Liver (tissue), 9 donors: ENCODE results near the gene TBC1D12. TPM values are rescaled to one million over a fixed set of nuclear protein-coding genes. Genes with fewer than 3 reads are reported as not detected.

Source experiments
- DNase-seq: peaks from one replicate; pipeline ENCODE4 v3.0.0-alpha.2; 2017; ENCODE audit warnings: low spot score
- H3K27ac ChIP-seq, 2 donors: one replicate each; pipeline ENCODE4 v1.7.0; 2013; ENCODE audit warnings: inconsistent platforms in 2 of 2, low read length in 2 of 2, control low read depth in 1 of 2, low read depth in 1 of 2, mild to moderate bottlenecking in 1 of 2
- H3K27me3 ChIP-seq, 4 donors: one replicate each; pipeline versions ENCODE4 v1.6.1 to v1.7.0; 2013; ENCODE audit warnings: low read length in 3 of 4, inconsistent platforms in 1 of 4, mild to moderate bottlenecking in 1 of 4, moderate library complexity in 1 of 4; ENCODE audit not compliant: control insufficient read depth in 4 of 4, insufficient read depth in 4 of 4
- H3K36me3 ChIP-seq, 4 donors: one replicate each; pipeline versions ENCODE4 v1.6.1 to v1.7.0; 2013; ENCODE audit warnings: low read length in 3 of 4, mild to moderate bottlenecking in 3 of 4, low read depth in 1 of 4, moderate library complexity in 1 of 4; ENCODE audit not compliant: control insufficient read depth in 4 of 4, insufficient read depth in 3 of 4
- H3K4me1 ChIP-seq, 4 donors: one replicate each; pipeline versions ENCODE4 v1.6.1 to v1.7.0; 2013; ENCODE audit warnings: low read length in 3 of 4, mild to moderate bottlenecking in 3 of 4, moderate library complexity in 1 of 4; ENCODE audit not compliant: control insufficient read depth in 4 of 4, insufficient read depth in 4 of 4
- H3K4me3 ChIP-seq, 3 donors: one replicate each; pipeline versions ENCODE4 v1.6.1 to v1.7.0; 2013; ENCODE audit warnings: low read length in 3 of 3, control low read depth in 1 of 3, low read depth in 1 of 3, mild to moderate bottlenecking in 1 of 3
- H3K9ac ChIP-seq, 2 donors: one replicate each; pipeline ENCODE4 v1.7.0; 2013; ENCODE audit warnings: low read length in 2 of 2, mild to moderate bottlenecking in 2 of 2, moderate library complexity in 2 of 2, control low read depth in 1 of 2, low read depth in 1 of 2
- H3K9me3 ChIP-seq, 4 donors: one replicate each; pipeline versions ENCODE4 v1.6.1 to v1.7.0; 2013; ENCODE audit warnings: low read length in 3 of 4; ENCODE audit not compliant: control insufficient read depth in 4 of 4
- EGR1 ChIP-seq, 2 donors: IDR thresholded peaks; 2 replicates each; pipeline ENCODE4 v1.6.1; 2016 to 2018; ENCODE audit warnings: antibody characterized with exemption in 2 of 2, low read depth in 2 of 2
- FOXA1 ChIP-seq: IDR thresholded peaks from 2 replicates; pipeline ENCODE4 v1.6.1; 2016; ENCODE audit warnings: antibody characterized with exemption
- FOXA2 ChIP-seq: IDR thresholded peaks from 2 replicates; pipeline ENCODE4 v1.6.1; 2016; ENCODE audit warnings: antibody characterized with exemption
- GABPA ChIP-seq, 2 donors: IDR thresholded peaks in 1 of 2; conservative IDR thresholded peaks in 1 of 2; 2 replicates each; pipeline ENCODE4 v1.6.1; 2016; ENCODE audit warnings: antibody characterized with exemption in 2 of 2, mild to moderate bottlenecking in 1 of 2, moderate library complexity in 1 of 2
- HNF4A ChIP-seq, 2 donors: conservative IDR thresholded peaks; 2 replicates each; pipeline ENCODE4 v1.6.1; 2016; ENCODE audit warnings: antibody characterized with exemption in 2 of 2, mild to moderate bottlenecking in 2 of 2
- HNF4G ChIP-seq: IDR thresholded peaks from 2 replicates; pipeline ENCODE4 v1.6.1; 2016; ENCODE audit warnings: antibody characterized with exemption
- JUND ChIP-seq, 2 donors: IDR thresholded peaks; 2 replicates each; pipeline ENCODE4 v1.6.1; 2016; ENCODE audit warnings: antibody characterized with exemption in 2 of 2
- NR2F2 ChIP-seq: IDR thresholded peaks from 2 replicates; pipeline ENCODE4 v1.6.1; 2016; ENCODE audit warnings: antibody characterized with exemption
- RAD21 ChIP-seq, 2 donors: IDR thresholded peaks; 2 replicates each; pipeline ENCODE4 v1.6.1; 2016; ENCODE audit warnings: antibody characterized with exemption in 2 of 2, mild to moderate bottlenecking in 2 of 2
- TAF1 ChIP-seq: conservative IDR thresholded peaks from 2 replicates; pipeline ENCODE4 v1.6.1; 2016; ENCODE audit warnings: antibody characterized with exemption, mild to moderate bottlenecking
- YY1 ChIP-seq: IDR thresholded peaks from 2 replicates; pipeline ENCODE4 v1.6.1; 2016; ENCODE audit warnings: antibody characterized with exemption, mild to moderate bottlenecking
- WGBS: extraction: QIAGEN DNeasy Blood & Tissue Kit; methylation state at CpG from one replicate; pipeline ENCODE4 v1.1.7; 2013; 5-methylcytosine and 5-hydroxymethylcytosine counted together
- polyA plus RNA-seq, 2 donors: library from polyadenylated mRNA; stranded (reverse) in 1 of 2; unstranded in 1 of 2; fragments of 200-250 nt in 1 of 2; fragments of >200 nt in 1 of 2; fragmentation: Nextera tagmentation in 1 of 2; extraction: Ambion mirVana in 1 of 2; gene quantifications; one replicate each; pipeline versions ENCODE4 v1.2.1 to v1.2.3, GENCODE V29; 2013 to 2015
- total RNA-seq, 2 donors: library from RNA; depleted of rRNA; stranded (reverse); fragments of >200 nt; gene quantifications; one replicate each; pipeline ENCODE4 v1.2.3, GENCODE V29; 2014
- TF ChIP-seq, protein P1 (sequence below): IDR thresholded peaks from 2 replicates; pipeline ENCODE4 v1.6.1; 2016; ENCODE audit warnings: antibody characterized with exemption
- TF ChIP-seq, protein P2 (sequence below): IDR thresholded peaks from 2 replicates; pipeline ENCODE4 v1.6.1; 2016; ENCODE audit warnings: antibody characterized with exemption, mild to moderate bottlenecking
- TF ChIP-seq, protein P3 (sequence below): fragments of 150-350 bp; IDR thresholded peaks from 2 replicates; pipeline ENCODE4 v1.5.1; 2017; ENCODE audit warnings: improper control_type of control experiment, low read depth, low read length; ENCODE audit not compliant: missing input control
- donor health status: healthy.
- donor health status: healthy.
- donor health status: healthy.
- donor health status: healthy.
- donor health status: healthy.

Gene TBC1D12
- total and polyA plus RNA-seq, 4 donors: 2.6 to 7.5 (median 5.0) TPM

DNA sequence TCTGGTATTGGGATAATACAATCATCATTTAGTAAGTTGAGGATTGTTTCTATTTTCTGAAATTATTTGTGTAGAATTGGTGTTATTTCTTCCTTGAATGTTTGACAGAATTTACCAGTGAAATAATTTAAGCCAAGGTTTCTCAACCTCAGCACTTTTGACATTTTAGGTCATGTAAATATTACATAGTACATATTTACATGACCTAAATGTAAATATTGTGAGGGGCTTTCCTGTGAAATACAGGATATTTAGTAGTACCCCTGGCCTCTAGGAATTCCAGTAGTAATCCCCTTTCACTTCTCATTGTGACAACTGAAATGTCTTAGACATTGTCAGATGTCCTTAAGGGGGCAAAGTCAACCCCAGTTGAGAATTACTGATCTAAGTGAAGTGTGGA lies 59.8 kb downstream of the TBC1D12 start:
- Histone ChIP-seq H3K9ac (no peak overlapping the region), H3K4me1 (peaks cover 2 to 13% (median 5%) of the 10 kb centered on the region in 4 donors), H3K4me3 (no peak overlapping the region), H3K27ac (no peak overlapping the region), H3K27me3 (no peaks in the 10 kb centered on the region), H3K9me3 (peaks cover 0 to 1% (median 0%) of the 10 kb centered on the region in 4 donors), H3K36me3 (no peaks in the 10 kb centered on the region)
- TF ChIP-seq GABPA (IDR thresholded peaks at IDR 0.05 in 1 of 2, conservative IDR thresholded peaks at IDR 0.05 in 1 of 2): no peak
- no peak for TF ChIP-seq HNF4A (conservative IDR thresholded peaks at IDR 0.05)
- TF ChIP-seq JUND (IDR thresholded peaks at IDR 0.05): no peak
- TF ChIP-seq HNF4G: no peak
- no peak for TF ChIP-seq FOXA2
- TF ChIP-seq, protein P1, sequence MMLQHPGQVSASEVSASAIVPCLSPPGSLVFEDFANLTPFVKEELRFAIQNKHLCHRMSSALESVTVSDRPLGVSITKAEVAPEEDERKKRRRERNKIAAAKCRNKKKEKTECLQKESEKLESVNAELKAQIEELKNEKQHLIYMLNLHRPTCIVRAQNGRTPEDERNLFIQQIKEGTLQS: no peak
- no peak for TF ChIP-seq FOXA1
- no peak for TF ChIP-seq NR2F2
- TF ChIP-seq, protein P2, sequence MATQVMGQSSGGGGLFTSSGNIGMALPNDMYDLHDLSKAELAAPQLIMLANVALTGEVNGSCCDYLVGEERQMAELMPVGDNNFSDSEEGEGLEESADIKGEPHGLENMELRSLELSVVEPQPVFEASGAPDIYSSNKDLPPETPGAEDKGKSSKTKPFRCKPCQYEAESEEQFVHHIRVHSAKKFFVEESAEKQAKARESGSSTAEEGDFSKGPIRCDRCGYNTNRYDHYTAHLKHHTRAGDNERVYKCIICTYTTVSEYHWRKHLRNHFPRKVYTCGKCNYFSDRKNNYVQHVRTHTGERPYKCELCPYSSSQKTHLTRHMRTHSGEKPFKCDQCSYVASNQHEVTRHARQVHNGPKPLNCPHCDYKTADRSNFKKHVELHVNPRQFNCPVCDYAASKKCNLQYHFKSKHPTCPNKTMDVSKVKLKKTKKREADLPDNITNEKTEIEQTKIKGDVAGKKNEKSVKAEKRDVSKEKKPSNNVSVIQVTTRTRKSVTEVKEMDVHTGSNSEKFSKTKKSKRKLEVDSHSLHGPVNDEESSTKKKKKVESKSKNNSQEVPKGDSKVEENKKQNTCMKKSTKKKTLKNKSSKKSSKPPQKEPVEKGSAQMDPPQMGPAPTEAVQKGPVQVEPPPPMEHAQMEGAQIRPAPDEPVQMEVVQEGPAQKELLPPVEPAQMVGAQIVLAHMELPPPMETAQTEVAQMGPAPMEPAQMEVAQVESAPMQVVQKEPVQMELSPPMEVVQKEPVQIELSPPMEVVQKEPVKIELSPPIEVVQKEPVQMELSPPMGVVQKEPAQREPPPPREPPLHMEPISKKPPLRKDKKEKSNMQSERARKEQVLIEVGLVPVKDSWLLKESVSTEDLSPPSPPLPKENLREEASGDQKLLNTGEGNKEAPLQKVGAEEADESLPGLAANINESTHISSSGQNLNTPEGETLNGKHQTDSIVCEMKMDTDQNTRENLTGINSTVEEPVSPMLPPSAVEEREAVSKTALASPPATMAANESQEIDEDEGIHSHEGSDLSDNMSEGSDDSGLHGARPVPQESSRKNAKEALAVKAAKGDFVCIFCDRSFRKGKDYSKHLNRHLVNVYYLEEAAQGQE: no peak
- TF ChIP-seq EGR1 (IDR thresholded peaks at IDR 0.05; ENCODE audit: low read depth in 2 of 2): no peak
- no peak for TF ChIP-seq TAF1
- no peak for TF ChIP-seq YY1
- TF ChIP-seq, protein P3, sequence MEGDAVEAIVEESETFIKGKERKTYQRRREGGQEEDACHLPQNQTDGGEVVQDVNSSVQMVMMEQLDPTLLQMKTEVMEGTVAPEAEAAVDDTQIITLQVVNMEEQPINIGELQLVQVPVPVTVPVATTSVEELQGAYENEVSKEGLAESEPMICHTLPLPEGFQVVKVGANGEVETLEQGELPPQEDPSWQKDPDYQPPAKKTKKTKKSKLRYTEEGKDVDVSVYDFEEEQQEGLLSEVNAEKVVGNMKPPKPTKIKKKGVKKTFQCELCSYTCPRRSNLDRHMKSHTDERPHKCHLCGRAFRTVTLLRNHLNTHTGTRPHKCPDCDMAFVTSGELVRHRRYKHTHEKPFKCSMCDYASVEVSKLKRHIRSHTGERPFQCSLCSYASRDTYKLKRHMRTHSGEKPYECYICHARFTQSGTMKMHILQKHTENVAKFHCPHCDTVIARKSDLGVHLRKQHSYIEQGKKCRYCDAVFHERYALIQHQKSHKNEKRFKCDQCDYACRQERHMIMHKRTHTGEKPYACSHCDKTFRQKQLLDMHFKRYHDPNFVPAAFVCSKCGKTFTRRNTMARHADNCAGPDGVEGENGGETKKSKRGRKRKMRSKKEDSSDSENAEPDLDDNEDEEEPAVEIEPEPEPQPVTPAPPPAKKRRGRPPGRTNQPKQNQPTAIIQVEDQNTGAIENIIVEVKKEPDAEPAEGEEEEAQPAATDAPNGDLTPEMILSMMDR: no peak
- TF ChIP-seq RAD21 (IDR thresholded peaks at IDR 0.05): no peak
- DNase-seq: no peak

DNA sequence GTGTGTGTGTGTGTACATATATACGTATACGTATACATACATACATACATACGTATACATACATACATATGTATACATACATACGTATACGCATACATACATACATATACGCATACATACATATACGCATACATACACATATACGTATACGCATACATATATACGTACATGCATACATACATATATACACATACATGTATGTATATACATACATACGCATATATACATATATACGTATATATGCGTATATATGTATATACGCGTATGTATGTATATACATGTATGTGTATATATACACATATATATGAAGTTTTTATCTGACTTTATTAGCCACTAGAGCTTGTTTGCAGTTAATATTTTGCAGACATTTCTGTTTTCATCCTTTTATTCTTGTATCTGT lies 63.3 kb downstream of the TBC1D12 start:
- no peak overlapping the region for H3K27ac ChIP-seq

More for the DNA sequence above, 63.3 kb downstream of the TBC1D12 start:
- no peak for TF ChIP-seq EGR1 (IDR thresholded peaks at IDR 0.05; ENCODE audit: low read depth in 2 of 2)
- TF ChIP-seq, protein P2: no peak
- WGBS: 91% methylated on average over 15 of the region's 15 CpGs
- H3K4me3 ChIP-seq: no peak overlapping the region
- H3K9me3 ChIP-seq: no peaks in the 10 kb centered on the region
- DNase-seq: no peak
- H3K9ac ChIP-seq: no peak overlapping the region
- H3K36me3 ChIP-seq: no peaks in the 10 kb centered on the region
- peaks cover 2 to 13% (median 5%) of the 10 kb centered on the region in 4 donors for H3K4me1 ChIP-seq
- no peaks in the 10 kb centered on the region for H3K27me3 ChIP-seq
